Gastroesophageal sphincter (tissue), 3 donors: ENCODE data around the gene TMC6.

ENCODE experiments used
- POLR2A ChIP-seq, 2 donors: fragments of 450-650 bp; IDR thresholded peaks; one replicate each; pipeline ENCODE4 v1.6.1; 2017; ENCODE audit warnings: antibody characterized with exemption in 2 of 2, mild to moderate bottlenecking in 2 of 2, moderate library complexity in 1 of 2
- POLR2AphosphoS5 ChIP-seq: sonication (generic); formaldehyde crosslinking; IDR thresholded peaks from one replicate; pipeline ENCODE4 v1.6.1; 2017; ENCODE audit warnings: antibody characterized with exemption
- TF ChIP-seq, protein P1 (sequence below), 4 experiments: fragments of 200-600 bp in 2 of 4; fragments of 450-650 bp in 2 of 4; sonication (generic) in 1 of 4; IDR thresholded peaks; one replicate each; pipeline ENCODE4 v1.5.1; 2017 to 2019; ENCODE audit warnings: antibody characterized with exemption in 4 of 4, mild to moderate bottlenecking in 2 of 4, moderate library complexity in 2 of 4

DNA sequence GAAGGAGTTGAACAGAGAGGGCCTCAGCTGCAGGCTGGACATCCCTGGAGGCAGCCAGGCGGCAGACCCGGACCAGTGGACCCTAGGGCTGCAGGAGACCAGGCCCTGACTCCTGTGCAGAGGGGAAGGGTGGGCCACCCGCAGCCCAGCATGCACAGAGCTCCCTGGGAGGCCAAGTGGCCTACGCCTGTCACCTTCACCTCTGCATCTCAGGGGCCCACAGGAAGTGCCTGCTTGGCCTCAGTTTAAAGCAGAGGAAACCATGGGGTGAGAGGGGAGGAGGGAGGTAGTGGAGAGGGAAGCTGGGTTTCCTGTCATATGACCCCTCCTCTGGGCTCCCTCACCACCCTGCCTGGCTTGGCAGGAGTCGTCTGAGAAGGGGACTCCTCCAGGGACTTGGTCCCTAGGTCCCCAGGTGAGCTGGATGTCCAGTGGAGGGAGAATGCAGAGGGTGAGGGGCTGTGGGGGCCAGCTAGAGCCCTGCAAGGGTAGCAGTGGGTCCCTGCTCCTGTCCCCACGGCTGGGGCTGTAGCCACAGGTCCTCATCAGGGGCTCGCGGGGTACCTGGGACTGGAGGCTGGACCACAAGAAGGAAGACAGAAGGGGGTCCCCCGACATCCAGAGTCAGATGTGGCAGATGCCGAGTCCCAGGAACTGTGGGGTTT is 2.0 kb upstream of the TMC6 start, which contains the start of gene TMC8:
- TF ChIP-seq, protein P1, sequence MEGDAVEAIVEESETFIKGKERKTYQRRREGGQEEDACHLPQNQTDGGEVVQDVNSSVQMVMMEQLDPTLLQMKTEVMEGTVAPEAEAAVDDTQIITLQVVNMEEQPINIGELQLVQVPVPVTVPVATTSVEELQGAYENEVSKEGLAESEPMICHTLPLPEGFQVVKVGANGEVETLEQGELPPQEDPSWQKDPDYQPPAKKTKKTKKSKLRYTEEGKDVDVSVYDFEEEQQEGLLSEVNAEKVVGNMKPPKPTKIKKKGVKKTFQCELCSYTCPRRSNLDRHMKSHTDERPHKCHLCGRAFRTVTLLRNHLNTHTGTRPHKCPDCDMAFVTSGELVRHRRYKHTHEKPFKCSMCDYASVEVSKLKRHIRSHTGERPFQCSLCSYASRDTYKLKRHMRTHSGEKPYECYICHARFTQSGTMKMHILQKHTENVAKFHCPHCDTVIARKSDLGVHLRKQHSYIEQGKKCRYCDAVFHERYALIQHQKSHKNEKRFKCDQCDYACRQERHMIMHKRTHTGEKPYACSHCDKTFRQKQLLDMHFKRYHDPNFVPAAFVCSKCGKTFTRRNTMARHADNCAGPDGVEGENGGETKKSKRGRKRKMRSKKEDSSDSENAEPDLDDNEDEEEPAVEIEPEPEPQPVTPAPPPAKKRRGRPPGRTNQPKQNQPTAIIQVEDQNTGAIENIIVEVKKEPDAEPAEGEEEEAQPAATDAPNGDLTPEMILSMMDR (IDR thresholded peaks at IDR 0.05): no peak
- TF ChIP-seq POLR2AphosphoS5 (no peak), POLR2A (IDR thresholded peaks at IDR 0.05) (no peak)
